Measurements from ENCODE around the gene GDF2.

GDF2 gene

GRCh38 chr10:47371629-47372485 is 49.6 kb downstream of the GDF2 start:
- no peak for DNase-seq

GRCh38 chr10:47372726-47373125 is 50.5 kb downstream of the GDF2 start:
- no peak for DNase-seq

GRCh38 chr10:47374611-47375536 is 52.6 kb downstream of the GDF2 start:
- no peak for DNase-seq

GRCh38 chr10:47376522-47377220 is 54.4 kb downstream of the GDF2 start:
- DNase-seq, result no peak

Measured in CD4-positive, alpha-beta T cell treated with Interleukin-21 for 1 hour (primary cell).